GM12878 (cell line): Measurements from ENCODE around the gene ARF3.

ENCODE experiments used
- CHD1 ChIP-seq: IDR thresholded peaks from 2 replicates; pipeline ENCODE4 v1.6.1; 2012; ENCODE audit warnings: low read depth, low read length, improper control_type of control experiment
- ESRRA ChIP-seq: IDR thresholded peaks from 2 replicates; pipeline ENCODE4 v1.6.1; 2012; ENCODE audit warnings: mild to moderate bottlenecking, low read length, improper control_type of control experiment
- HDGF ChIP-seq: fragments of 450-650 bp; IDR thresholded peaks from 2 replicates; pipeline ENCODE4 v1.6.1; 2016; ENCODE audit warnings: antibody characterized with exemption
- MYC ChIP-seq: IDR thresholded peaks from 2 replicates; pipeline ENCODE4 v1.6.1; 2011; ENCODE audit warnings: mild to moderate bottlenecking, low read length, moderate library complexity, inconsistent platforms; ENCODE audit not compliant: insufficient read depth, insufficient replicate concordance, insufficient read length, severe bottlenecking
- NFIC ChIP-seq: IDR thresholded peaks from 2 replicates; pipeline ENCODE4 v1.6.1; 2012; ENCODE audit warnings: low read depth, mild to moderate bottlenecking, inconsistent platforms, low read length, moderate library complexity
- SP1 ChIP-seq: IDR thresholded peaks from one replicate; pipeline ENCODE4 v1.6.1; 2011; ENCODE audit warnings: low read depth, low read length
- TF ChIP-seq, protein P1 (sequence below), 3 experiments: IDR thresholded peaks in 2 of 3; conservative IDR thresholded peaks in 1 of 3; 2 replicates each; pipeline ENCODE4 v1.5.1; 2011; ENCODE audit warnings: low read depth in 3 of 3, low read length in 3 of 3, mild to moderate bottlenecking in 3 of 3, control low read depth in 2 of 3, moderate library complexity in 2 of 3, inconsistent platforms in 1 of 3, mixed read lengths in 1 of 3; ENCODE audit not compliant: control insufficient read depth in 2 of 3, insufficient read depth in 1 of 3; ENCODE audit errors: extremely low read depth in 1 of 3

DNA sequence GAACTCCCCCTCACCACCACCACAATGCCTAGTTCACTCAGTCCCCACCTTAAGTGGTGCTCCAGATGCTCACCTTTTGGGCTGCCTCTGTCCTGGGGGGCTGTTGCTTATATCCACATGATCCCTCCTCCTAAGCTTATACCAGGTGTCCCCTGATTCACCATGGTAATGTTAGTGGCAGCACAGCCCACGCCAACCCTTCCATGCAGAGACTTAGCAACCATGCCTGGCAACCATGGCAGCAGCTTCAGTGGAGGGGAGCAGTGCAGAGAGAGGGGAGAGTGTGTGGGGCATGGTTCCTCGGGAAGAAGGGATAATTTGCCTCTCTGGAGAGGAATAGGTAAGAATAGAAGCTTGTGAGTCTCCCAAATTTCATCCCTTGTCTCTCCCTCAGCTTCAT is 43.1 kb upstream of the ARF3 start:
- TF ChIP-seq CHD1 (no peak), ESRRA (no peak), HDGF (no peak), SP1 (no peak), MYC (no peak), NFIC (no peak)
- TF ChIP-seq, protein P1, sequence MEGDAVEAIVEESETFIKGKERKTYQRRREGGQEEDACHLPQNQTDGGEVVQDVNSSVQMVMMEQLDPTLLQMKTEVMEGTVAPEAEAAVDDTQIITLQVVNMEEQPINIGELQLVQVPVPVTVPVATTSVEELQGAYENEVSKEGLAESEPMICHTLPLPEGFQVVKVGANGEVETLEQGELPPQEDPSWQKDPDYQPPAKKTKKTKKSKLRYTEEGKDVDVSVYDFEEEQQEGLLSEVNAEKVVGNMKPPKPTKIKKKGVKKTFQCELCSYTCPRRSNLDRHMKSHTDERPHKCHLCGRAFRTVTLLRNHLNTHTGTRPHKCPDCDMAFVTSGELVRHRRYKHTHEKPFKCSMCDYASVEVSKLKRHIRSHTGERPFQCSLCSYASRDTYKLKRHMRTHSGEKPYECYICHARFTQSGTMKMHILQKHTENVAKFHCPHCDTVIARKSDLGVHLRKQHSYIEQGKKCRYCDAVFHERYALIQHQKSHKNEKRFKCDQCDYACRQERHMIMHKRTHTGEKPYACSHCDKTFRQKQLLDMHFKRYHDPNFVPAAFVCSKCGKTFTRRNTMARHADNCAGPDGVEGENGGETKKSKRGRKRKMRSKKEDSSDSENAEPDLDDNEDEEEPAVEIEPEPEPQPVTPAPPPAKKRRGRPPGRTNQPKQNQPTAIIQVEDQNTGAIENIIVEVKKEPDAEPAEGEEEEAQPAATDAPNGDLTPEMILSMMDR (IDR thresholded peaks at IDR 0.05 in 2 of 3, conservative IDR thresholded peaks at IDR 0.05 in 1 of 3; ENCODE audit: control insufficient read depth in 2 of 3, extremely low read depth in 1 of 3, insufficient read depth in 1 of 3, low read depth in 3 of 3, low read length in 3 of 3): no peak
